ENCODE results near the gene ZNF526.
A peak's percentile ranks its signal among the peaks of the same experiment; 100 is the strongest.

The ZNF526 gene

GRCh38 chr19:42224940-42225717 lies 5.0 kb downstream of the ZNF526 start:
- DNase-seq (ENCODE audit: low spot score): no peak

GRCh38 chr19:42225718-42226292 lies 5.7 kb downstream of the ZNF526 start:
- DNase-seq (ENCODE audit: low spot score): no peak

GRCh38 chr19:42226886-42227285 lies 6.8 kb downstream of the ZNF526 start:
- no peak for DNase-seq (ENCODE audit: low spot score)

- DNase-seq (ENCODE audit: low spot score): no peak
These were observed 8.5 kb downstream of the ZNF526 start for GRCh38 chr19:42228641-42229040.

- DNase-seq (ENCODE audit: low spot score): no peak
These were observed 9.3 kb downstream of the ZNF526 start for GRCh38 chr19:42229301-42229854.

- DNase-seq (ENCODE audit: low spot score): no peak
These were observed 9.8 kb downstream of the ZNF526 start for GRCh38 chr19:42229855-42230351.

- DNase-seq (ENCODE audit: low spot score): no peak
These were observed 10.5 kb downstream of the ZNF526 start for GRCh38 chr19:42230571-42230970.

- DNase-seq (ENCODE audit: low spot score): no peak
These were observed 12.3 kb downstream of the ZNF526 start for GRCh38 chr19:42232435-42232834.

GRCh38 chr19:42233106-42233505 lies 13.0 kb downstream of the ZNF526 start:
- no peak for DNase-seq (ENCODE audit: low spot score)

GRCh38 chr19:42233678-42234292 lies 13.7 kb downstream of the ZNF526 start:
- DNase-seq (ENCODE audit: low spot score): no peak

- no peak for DNase-seq (ENCODE audit: low spot score)
These were observed 14.3 kb downstream of the ZNF526 start for GRCh38 chr19:42234364-42234763.

- no peak for DNase-seq (ENCODE audit: low spot score)
These were observed 15.1 kb downstream of the ZNF526 start for GRCh38 chr19:42235181-42235580.

GRCh38 chr19:42239544-42240220 lies 19.6 kb downstream of the ZNF526 start:
- no peak for DNase-seq (ENCODE audit: low spot score)

GRCh38 chr19:42241279-42241678 lies 21.2 kb downstream of the ZNF526 start:
- no peak for DNase-seq (ENCODE audit: low spot score)

- no peak for DNase-seq (ENCODE audit: low spot score)
These were observed 22.0 kb downstream of the ZNF526 start for GRCh38 chr19:42242069-42242511.

- peak; percentile 97 for DNase-seq (ENCODE audit: low spot score)
These were observed 22.6 kb downstream of the ZNF526 start, which contains the start of gene GSK3A for GRCh38 chr19:42242512-42243409. TSS of gene GSK3A (minus strand) at chr19:42242602. CDS start at chr19:42242465, 137 bp downstream.

- peak; percentile 96 for DNase-seq (ENCODE audit: low spot score)
These were observed 24.5 kb downstream of the ZNF526 start for GRCh38 chr19:42244347-42245220.

GRCh38 chr19:42245231-42245630 lies 25.1 kb downstream of the ZNF526 start:
- DNase-seq (ENCODE audit: low spot score): no peak

GRCh38 chr19:42246143-42246921 lies 26.2 kb downstream of the ZNF526 start:
- no peak for DNase-seq (ENCODE audit: low spot score)
